ENCODE data around the gene CNTN1.

CNTN1 gene

GRCh38 chr12:40853221-40853620 lies 161.0 kb downstream of the CNTN1 start:
- no peak for DNase-seq (ENCODE audit: low spot score)

- no peak for DNase-seq (ENCODE audit: low spot score)
Measured at GRCh38 chr12:40854604-40855003, 162.4 kb downstream of the CNTN1 start.

GRCh38 chr12:40864891-40865290 lies 172.7 kb downstream of the CNTN1 start:
- no peak for DNase-seq (ENCODE audit: low spot score)

GRCh38 chr12:40870981-40871380 lies 178.7 kb downstream of the CNTN1 start:
- no peak for DNase-seq (ENCODE audit: low spot score)

GRCh38 chr12:40874868-40875267 lies 182.6 kb downstream of the CNTN1 start:
- DNase-seq (ENCODE audit: low spot score): no peak

- DNase-seq (ENCODE audit: low spot score): no peak
Measured at GRCh38 chr12:40889329-40889728, 197.1 kb downstream of the CNTN1 start.

GRCh38 chr12:40892528-40892927 lies 200.3 kb downstream of the CNTN1 start:
- no peak for DNase-seq (ENCODE audit: low spot score)

GRCh38 chr12:40898505-40898904 lies 206.3 kb downstream of the CNTN1 start:
- no peak for DNase-seq (ENCODE audit: low spot score)

- no peak for DNase-seq (ENCODE audit: low spot score)
Measured at GRCh38 chr12:40903040-40903439, 210.8 kb downstream of the CNTN1 start.

GRCh38 chr12:40907115-40907527 lies 214.9 kb downstream of the CNTN1 start:
- no peak for DNase-seq (ENCODE audit: low spot score)

GRCh38 chr12:40911676-40912075 lies 219.4 kb downstream of the CNTN1 start:
- no peak for DNase-seq (ENCODE audit: low spot score)

- DNase-seq (ENCODE audit: low spot score): no peak
Measured at GRCh38 chr12:40915172-40915571, 222.9 kb downstream of the CNTN1 start.

- no peak for DNase-seq (ENCODE audit: low spot score)
Measured at GRCh38 chr12:40917561-40917960, 225.3 kb downstream of the CNTN1 start.

GRCh38 chr12:40921563-40922163 lies 229.4 kb downstream of the CNTN1 start:
- DNase-seq (ENCODE audit: low spot score): no peak

GRCh38 chr12:40937891-40938290 lies 245.7 kb downstream of the CNTN1 start:
- DNase-seq (ENCODE audit: low spot score): no peak

GRCh38 chr12:40942326-40942725 lies 250.1 kb downstream of the CNTN1 start:
- no peak for DNase-seq (ENCODE audit: low spot score)

GRCh38 chr12:40945772-40946171 lies 253.5 kb downstream of the CNTN1 start:
- no peak for DNase-seq (ENCODE audit: low spot score)

GRCh38 chr12:40946612-40947194 lies 254.5 kb downstream of the CNTN1 start:
- peak; percentile 25 for DNase-seq (ENCODE audit: low spot score)

- DNase-seq (ENCODE audit: low spot score): no peak
Measured at GRCh38 chr12:40947797-40948196, 255.6 kb downstream of the CNTN1 start.

GRCh38 chr12:40953076-40953475 lies 260.8 kb downstream of the CNTN1 start:
- DNase-seq (ENCODE audit: low spot score): no peak

GRCh38 chr12:40957417-40957816 lies 265.2 kb downstream of the CNTN1 start:
- DNase-seq (ENCODE audit: low spot score): no peak

GRCh38 chr12:40959041-40959440 lies 266.8 kb downstream of the CNTN1 start:
- DNase-seq (ENCODE audit: low spot score): no peak

GRCh38 chr12:40963751-40964150 lies 271.5 kb downstream of the CNTN1 start:
- DNase-seq (ENCODE audit: low spot score): no peak

- no peak for DNase-seq (ENCODE audit: low spot score)
Measured at GRCh38 chr12:40969796-40970195, 277.6 kb downstream of the CNTN1 start.
